Vagina (tissue), 2 donors: ENCODE data around the gene PLCB1.

ENCODE experiments used
- POLR2A ChIP-seq, 2 donors: fragments of 450-650 bp; IDR thresholded peaks; one replicate each; pipeline ENCODE4 v1.6.1; 2017; ENCODE audit warnings: antibody characterized with exemption in 2 of 2, mild to moderate bottlenecking in 2 of 2, moderate library complexity in 2 of 2
- POLR2AphosphoS5 ChIP-seq, 2 donors: sonication (generic); formaldehyde crosslinking; IDR thresholded peaks; one replicate each; pipeline ENCODE4 v1.9.0; 2017; ENCODE audit warnings: antibody characterized with exemption in 2 of 2, mild to moderate bottlenecking in 2 of 2, low read depth in 1 of 2; ENCODE audit not compliant: insufficient read depth in 1 of 2
- TF ChIP-seq, protein P1 (sequence below), 3 experiments: fragments of 450-650 bp in 2 of 3; fragments of 200-600 bp in 1 of 3; sonication (generic) in 1 of 3; IDR thresholded peaks; one replicate each; pipeline ENCODE4 v1.5.1; 2017 to 2019; ENCODE audit warnings: antibody characterized with exemption in 3 of 3, mild to moderate bottlenecking in 2 of 3, moderate library complexity in 2 of 3

DNA sequence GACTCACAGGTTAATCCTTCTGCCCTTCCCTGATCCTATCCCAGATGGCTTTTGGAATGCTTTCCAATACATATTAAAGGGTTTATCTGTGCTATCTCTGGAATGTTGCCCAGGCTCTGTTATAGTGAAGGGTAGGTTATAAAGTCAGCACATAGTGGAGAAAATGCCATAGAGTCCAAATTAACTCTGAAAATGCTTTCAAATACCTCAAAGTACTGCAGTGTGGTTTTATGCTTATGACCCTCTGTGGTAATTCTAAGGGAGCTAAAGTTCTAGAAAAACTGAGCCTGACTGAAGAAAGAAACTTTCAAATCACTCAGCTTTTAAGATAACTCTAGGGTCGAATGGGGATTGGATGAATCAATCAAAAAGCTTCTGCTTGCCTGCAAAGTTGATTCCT lies 159.8 kb downstream of the PLCB1 start:
- TF ChIP-seq, protein P1, sequence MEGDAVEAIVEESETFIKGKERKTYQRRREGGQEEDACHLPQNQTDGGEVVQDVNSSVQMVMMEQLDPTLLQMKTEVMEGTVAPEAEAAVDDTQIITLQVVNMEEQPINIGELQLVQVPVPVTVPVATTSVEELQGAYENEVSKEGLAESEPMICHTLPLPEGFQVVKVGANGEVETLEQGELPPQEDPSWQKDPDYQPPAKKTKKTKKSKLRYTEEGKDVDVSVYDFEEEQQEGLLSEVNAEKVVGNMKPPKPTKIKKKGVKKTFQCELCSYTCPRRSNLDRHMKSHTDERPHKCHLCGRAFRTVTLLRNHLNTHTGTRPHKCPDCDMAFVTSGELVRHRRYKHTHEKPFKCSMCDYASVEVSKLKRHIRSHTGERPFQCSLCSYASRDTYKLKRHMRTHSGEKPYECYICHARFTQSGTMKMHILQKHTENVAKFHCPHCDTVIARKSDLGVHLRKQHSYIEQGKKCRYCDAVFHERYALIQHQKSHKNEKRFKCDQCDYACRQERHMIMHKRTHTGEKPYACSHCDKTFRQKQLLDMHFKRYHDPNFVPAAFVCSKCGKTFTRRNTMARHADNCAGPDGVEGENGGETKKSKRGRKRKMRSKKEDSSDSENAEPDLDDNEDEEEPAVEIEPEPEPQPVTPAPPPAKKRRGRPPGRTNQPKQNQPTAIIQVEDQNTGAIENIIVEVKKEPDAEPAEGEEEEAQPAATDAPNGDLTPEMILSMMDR (IDR thresholded peaks at IDR 0.05): no peak
- TF ChIP-seq POLR2A (IDR thresholded peaks at IDR 0.05): no peak
- TF ChIP-seq POLR2AphosphoS5 (IDR thresholded peaks at IDR 0.05; ENCODE audit: insufficient read depth in 1 of 2, low read depth in 1 of 2): no peak
